ENCODE data around the gene TRIO.

DNA sequence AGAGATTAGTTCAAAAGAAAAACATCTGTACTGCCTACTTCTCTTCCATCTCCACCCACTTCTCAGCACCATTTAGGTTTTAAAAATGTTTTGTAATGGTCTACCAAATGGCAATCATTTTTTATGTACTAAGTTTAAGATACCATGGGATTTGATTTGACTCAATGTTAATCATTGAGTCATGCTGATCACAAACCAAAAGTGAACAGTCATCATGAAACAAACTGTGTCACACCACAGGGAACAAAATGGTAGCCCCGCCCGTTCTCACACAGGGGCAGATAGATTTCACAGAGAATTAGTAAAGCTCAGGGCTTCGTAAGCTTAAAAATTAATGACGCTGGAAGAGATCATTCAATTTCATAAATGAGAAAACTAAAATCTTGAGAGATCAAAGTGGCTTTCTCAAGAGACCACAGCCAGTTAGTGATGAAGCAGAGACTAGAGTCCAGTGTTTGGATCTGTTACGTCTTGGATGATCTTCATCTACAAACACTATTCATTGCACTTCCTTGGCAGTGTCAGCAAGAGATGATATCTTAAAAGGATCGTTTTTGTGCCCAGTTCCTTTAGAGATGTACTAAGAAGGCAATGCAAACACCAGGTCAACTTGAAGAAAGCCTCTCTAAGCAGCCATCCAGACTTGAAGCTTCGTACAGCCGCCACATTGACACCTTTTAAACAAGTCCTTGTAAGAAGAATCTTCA lies 33.9 kb upstream of the TRIO start:
- TF ChIP-seq POLR2A (IDR thresholded peaks at IDR 0.05) = no peak
- TF ChIP-seq, protein P1, sequence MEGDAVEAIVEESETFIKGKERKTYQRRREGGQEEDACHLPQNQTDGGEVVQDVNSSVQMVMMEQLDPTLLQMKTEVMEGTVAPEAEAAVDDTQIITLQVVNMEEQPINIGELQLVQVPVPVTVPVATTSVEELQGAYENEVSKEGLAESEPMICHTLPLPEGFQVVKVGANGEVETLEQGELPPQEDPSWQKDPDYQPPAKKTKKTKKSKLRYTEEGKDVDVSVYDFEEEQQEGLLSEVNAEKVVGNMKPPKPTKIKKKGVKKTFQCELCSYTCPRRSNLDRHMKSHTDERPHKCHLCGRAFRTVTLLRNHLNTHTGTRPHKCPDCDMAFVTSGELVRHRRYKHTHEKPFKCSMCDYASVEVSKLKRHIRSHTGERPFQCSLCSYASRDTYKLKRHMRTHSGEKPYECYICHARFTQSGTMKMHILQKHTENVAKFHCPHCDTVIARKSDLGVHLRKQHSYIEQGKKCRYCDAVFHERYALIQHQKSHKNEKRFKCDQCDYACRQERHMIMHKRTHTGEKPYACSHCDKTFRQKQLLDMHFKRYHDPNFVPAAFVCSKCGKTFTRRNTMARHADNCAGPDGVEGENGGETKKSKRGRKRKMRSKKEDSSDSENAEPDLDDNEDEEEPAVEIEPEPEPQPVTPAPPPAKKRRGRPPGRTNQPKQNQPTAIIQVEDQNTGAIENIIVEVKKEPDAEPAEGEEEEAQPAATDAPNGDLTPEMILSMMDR (IDR thresholded peaks at IDR 0.05) = no peak

All from transverse colon (tissue), 3 donors.